IMR-90 (cell line): Measurements from ENCODE around the gene KCNG4. TPM values are rescaled to one million over a fixed set of nuclear protein-coding genes. Genes with fewer than 3 reads are reported as not detected.

Experiments
- ATAC-seq: fragments of 200-7000 bp; cut with Tn5 transposase; 2 replicates; pipeline ENCODE4 v1.9.1; 2020; ENCODE audit warnings: low read depth, mild to moderate bottlenecking, moderate library complexity
- BruUV-seq: library from RNA; stranded (reverse); fragments of 400-500 nt; replicated peaks from 2 replicates; lab custom pipeline; 2021; lab: Mats Ljungman, UMichigan
- CTCF ChIA-PET: fragments of 300-600 bp; formaldehyde crosslinking; extraction: SDS; loops from one replicate; lab custom pipeline; 2021; ENCODE audit warnings: antibody characterized with exemption; lab: Yijun Ruan, JAX
- POLR2A ChIA-PET: fragments of 300-600 bp; sonication (Branson Sonifier 250); formaldehyde crosslinking; loops from one replicate; lab custom pipeline; 2022; ENCODE audit warnings: antibody characterized with exemption; ENCODE audit not compliant: unreplicated experiment; lab: Charles Lee
- DNase-seq: peaks from one replicate; pipeline ENCODE4 v3.0.0; 2013
- H2AFZ ChIP-seq: replicated peaks from 2 replicates; pipeline ENCODE3; 2013; ENCODE audit warnings: low read length, mild to moderate bottlenecking; ENCODE audit not compliant: poor library complexity
- H2AK5ac ChIP-seq: 2 replicates; pipeline ENCODE4 v1.6.1; 2013; ENCODE audit warnings: low read depth, low read length, inconsistent platforms
- H2AK9ac ChIP-seq: replicated peaks from 2 replicates; pipeline ENCODE3; 2013; ENCODE audit warnings: mild to moderate bottlenecking, low read depth, low read length, moderate library complexity; ENCODE audit not compliant: poor library complexity
- H2BK120ac ChIP-seq: 2 replicates; pipeline ENCODE4 v1.6.1; 2013; ENCODE audit warnings: low read depth, low read length, inconsistent platforms
- H2BK15ac ChIP-seq: 3 replicates; pipeline ENCODE4 v1.6.1; 2013; ENCODE audit warnings: low read depth, low read length, inconsistent platforms
- H2BK20ac ChIP-seq: 2 replicates; pipeline ENCODE4 v1.6.1; 2013; ENCODE audit warnings: low read depth, mild to moderate bottlenecking, inconsistent platforms, low read length, moderate library complexity
- H2BK5ac ChIP-seq: 2 replicates; pipeline ENCODE4 v1.6.1; 2013; ENCODE audit warnings: mild to moderate bottlenecking, low read depth, low read length, inconsistent platforms; ENCODE audit not compliant: poor library complexity, severe bottlenecking
- H3K14ac ChIP-seq: replicated peaks from 2 replicates; pipeline ENCODE4 v1.6.1; 2013; ENCODE audit warnings: low read depth, low read length, inconsistent platforms
- H3K18ac ChIP-seq: 2 replicates; pipeline ENCODE4 v1.6.1; 2013; ENCODE audit warnings: low read depth, low read length, control low read depth
- H3K23ac ChIP-seq: 2 replicates; pipeline ENCODE4 v1.6.1; 2013; ENCODE audit warnings: low read depth, low read length, inconsistent platforms
- H3K27ac ChIP-seq: 2 replicates; pipeline ENCODE4 v1.5.1; 2013; ENCODE audit warnings: mild to moderate bottlenecking, control low read depth, low read length; ENCODE audit not compliant: insufficient read depth
- H3K27me3 ChIP-seq: 2 replicates; pipeline ENCODE4 v1.6.1; 2013; ENCODE audit warnings: low read length; ENCODE audit not compliant: control insufficient read depth, insufficient read depth
- H3K36me3 ChIP-seq: 2 replicates; pipeline ENCODE4 v1.6.1; 2013; ENCODE audit warnings: low read length, mixed read lengths; ENCODE audit not compliant: control insufficient read depth, insufficient read depth
- H3K4ac ChIP-seq: 2 replicates; pipeline ENCODE4 v1.6.1; 2013; ENCODE audit warnings: low read depth, low read length, inconsistent platforms
- H3K4me1 ChIP-seq: 2 replicates; pipeline ENCODE4 v1.6.1; 2013; ENCODE audit warnings: low read length, mixed read lengths; ENCODE audit not compliant: control insufficient read depth, insufficient read depth
- H3K4me2 ChIP-seq: 2 replicates; pipeline ENCODE4 v1.6.1; 2013; ENCODE audit warnings: low read depth, mild to moderate bottlenecking, control low read depth, low read length, moderate library complexity
- H3K4me3 ChIP-seq: 2 replicates; pipeline ENCODE4 v1.5.1; 2013; ENCODE audit warnings: low read depth, mild to moderate bottlenecking, control low read depth, low read length, moderate library complexity; ENCODE audit not compliant: insufficient read depth
- H3K56ac ChIP-seq: 2 replicates; pipeline ENCODE4 v1.6.1; 2013; ENCODE audit warnings: low read length, inconsistent platforms; ENCODE audit not compliant: insufficient read depth; ENCODE audit errors: extremely low read depth
- H3K79me1 ChIP-seq, 2 experiments: 2 replicates each; pipeline ENCODE4 v1.6.1; 2013; ENCODE audit warnings: low read length in 2 of 2, inconsistent platforms in 1 of 2, low read depth in 1 of 2
- H3K9ac ChIP-seq: 2 replicates; pipeline ENCODE4 v1.6.1; 2013; ENCODE audit warnings: low read depth, low read length, control low read depth
- H3K9me1 ChIP-seq: 2 replicates; pipeline ENCODE4 v1.6.1; 2013; ENCODE audit warnings: low read length, inconsistent platforms; ENCODE audit not compliant: insufficient read depth
- H3K9me3 ChIP-seq: 2 replicates; pipeline ENCODE4 v1.6.1; 2013; ENCODE audit warnings: low read length; ENCODE audit not compliant: control insufficient read depth, insufficient read depth
- H4K20me1 ChIP-seq: 2 replicates; pipeline ENCODE4 v1.6.1; 2013; ENCODE audit warnings: low read length, inconsistent platforms; ENCODE audit not compliant: insufficient read depth
- H4K5ac ChIP-seq: 2 replicates; pipeline ENCODE4 v1.6.1; 2013; ENCODE audit warnings: mild to moderate bottlenecking, low read depth, low read length, control low read depth
- H4K8ac ChIP-seq, 2 experiments: 2 replicates each; pipeline ENCODE4 v1.6.1; 2013; ENCODE audit warnings: low read depth in 2 of 2, low read length in 2 of 2, control low read depth in 1 of 2, inconsistent platforms in 1 of 2
- H4K91ac ChIP-seq: 2 replicates; pipeline ENCODE4 v1.6.1; 2013; ENCODE audit warnings: low read depth, low read length, inconsistent platforms; ENCODE audit not compliant: insufficient read depth
- BHLHE40 ChIP-seq: fragments of 150-350 bp; IDR thresholded peaks from 2 replicates; pipeline ENCODE4 v1.6.1; 2016; ENCODE audit warnings: mild to moderate bottlenecking, low read depth, low read length
- CHD1 ChIP-seq: IDR thresholded peaks from 2 replicates; pipeline ENCODE4 v1.6.1; 2012; ENCODE audit warnings: low read depth, low read length, improper control_type of control experiment
- NFE2L2 ChIP-seq: fragments of 150-350 bp; IDR thresholded peaks from 2 replicates; pipeline ENCODE4 v1.6.1; 2016; ENCODE audit warnings: low read depth, mild to moderate bottlenecking, low read length
- POLR2A ChIP-seq: IDR thresholded peaks from 2 replicates; pipeline ENCODE4 v1.6.1; 2012; ENCODE audit warnings: mild to moderate bottlenecking, low read depth, low read length
- RCOR1 ChIP-seq: IDR thresholded peaks from 2 replicates; pipeline ENCODE4 v1.6.1; 2012; ENCODE audit warnings: mild to moderate bottlenecking, low read length, improper control_type of control experiment; ENCODE audit not compliant: insufficient replicate concordance
- SMC3 ChIP-seq: fragments of 150-350 bp; IDR thresholded peaks from 2 replicates; pipeline ENCODE4 v1.6.1; 2016; ENCODE audit warnings: low read depth, mild to moderate bottlenecking, antibody characterized with exemption, low read length, moderate library complexity
- WGBS, 2 experiments: methylation state at CpG; one replicate each; pipeline versions ENCODE4 v1.1.5 to v1.1.7; 2013; ENCODE audit warnings: missing lambda C conversion rate in 2 of 2; ENCODE audit not compliant: insufficient read length in 1 of 2; ENCODE audit errors: extremely low coverage in 2 of 2; 5-methylcytosine and 5-hydroxymethylcytosine counted together
- dilution Hi-C: fragments of 300-500 bp; cut with HindIII; formaldehyde crosslinking; loops from one replicate; pipeline ENCODE4 v1.14.3; 2018; ENCODE audit warnings: low sequenced_read_pairs; ENCODE audit not compliant: unreplicated experiment
- in situ Hi-C: fragments of 300-500 bp; cut with MboI; formaldehyde crosslinking; loops from 3 replicates; pipeline ENCODE4 v1.14.3; 2019; ENCODE audit warnings: low sequenced_read_pairs, inconsistent platforms, mixed read lengths
- intact Hi-C: fragments of 100-400 bp; cut with micrococcal nuclease; formaldehyde crosslinking; loops from 2 replicates; pipeline ENCODE4 v1.10.0; 2022
- polyA plus RNA-seq, 3 experiments: library from polyadenylated mRNA; depleted of rRNA; stranded (reverse); fragments of >200 nt; gene quantifications; 2 replicates each; pipeline ENCODE4 v1.2.3, GENCODE V29; 2012; ENCODE audit warnings: low replicate concordance in 1 of 3
- total RNA-seq: library from RNA; depleted of rRNA; stranded (reverse); fragments of >200 nt; gene quantifications from 2 replicates; pipeline ENCODE4 v1.2.3, GENCODE V29; 2012

The KCNG4 gene
- total and polyA plus RNA-seq, 2 of the 4 experiments (the other 2 are of a cell fraction), result not detected

DNA sequence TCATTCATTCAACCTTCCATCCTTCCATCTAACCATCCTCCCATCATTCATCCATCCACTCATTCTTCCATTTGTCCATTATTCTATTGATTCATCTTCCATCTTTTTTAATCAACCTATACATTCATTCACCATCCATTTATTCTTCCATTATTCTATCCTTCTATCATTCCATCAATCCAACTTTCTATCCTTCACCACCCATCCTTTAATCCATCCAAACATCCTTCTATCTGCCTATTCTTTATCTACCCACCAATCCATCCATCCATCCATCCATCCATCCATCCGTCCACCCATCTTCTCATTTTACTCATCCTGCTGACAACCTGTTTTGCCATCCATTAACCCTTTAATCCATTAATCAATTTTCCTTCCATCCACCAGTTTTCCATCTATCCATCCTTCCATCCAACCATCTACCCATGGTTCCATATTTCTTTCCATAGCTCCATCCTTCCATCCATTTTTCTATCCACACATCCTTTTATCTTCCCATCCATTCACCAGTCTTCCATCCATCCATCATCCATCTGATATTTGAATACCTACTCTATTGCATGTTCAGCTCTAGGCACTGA lies 33.0 kb upstream of the KCNG4 start:
- H2AFZ ChIP-seq, result no peak overlapping the region
- ChIA-PET POLR2A (no interaction called here), CTCF (no interaction called here)
- H2AK5ac ChIP-seq, result no peak overlapping the region
- in situ Hi-C loops (no loop called here), dilution Hi-C loops (no loop called here), intact Hi-C loops (loop anchor here (2.0 kb wide), 1 partner anchor 206 kb away; no protein-coding TSS in a partner anchor)
- H3K14ac ChIP-seq, result no peak overlapping the region
- BruUV-seq, result no TSS peak
- no peaks in the 10 kb centered on the region for H4K20me1 ChIP-seq
- 44 to 100% methylated on average over 1 of the region's 1 CpG for WGBS, 2 experiments
- no peak overlapping the region for H2BK120ac ChIP-seq
- no peaks in the 10 kb centered on the region for H3K9me1 ChIP-seq
- no peak overlapping the region for H3K4me2 ChIP-seq
- no peak overlapping the region for H3K56ac ChIP-seq
- H2BK20ac ChIP-seq, result no peak overlapping the region
- H3K27ac ChIP-seq, result no peak overlapping the region
- DNase-seq (no peak), ATAC-seq (no peak)
- H3K9me3 ChIP-seq, result no peaks in the 10 kb centered on the region; the same call in 1 of the 2 replicates
- H3K18ac ChIP-seq, result no peak overlapping the region
- H3K4ac ChIP-seq, result no peak overlapping the region
- TF ChIP-seq BHLHE40 (no peak), POLR2A (no peak), RCOR1 (no peak), NFE2L2 (no peak), CHD1 (no peak), SMC3 (no peak)
- H3K36me3 ChIP-seq, result no peaks in the 10 kb centered on the region
- H2AK9ac ChIP-seq, result no peak overlapping the region
- H3K4me1 ChIP-seq, result no peaks in the 10 kb centered on the region
- no peak overlapping the region for H3K9ac ChIP-seq
- H4K91ac ChIP-seq, result no peak overlapping the region
- no peak overlapping the region for H4K8ac ChIP-seq
- H4K5ac ChIP-seq, result no peak overlapping the region
- no peaks in the 10 kb centered on the region for H3K79me1 ChIP-seq
- H3K23ac ChIP-seq, result no peak overlapping the region
- no peak overlapping the region for H2BK5ac ChIP-seq
- no peak overlapping the region for H3K4me3 ChIP-seq
- H3K27me3 ChIP-seq, result peaks cover 47% of the 10 kb centered on the region
- H2BK15ac ChIP-seq, result no peak overlapping the region
